HG03095 (cell line): ENCODE results near the gene KNTC1.
"Not testable (repeated sequence)": the region's sequence is repeated elsewhere in the genome, so short reads cannot be mapped to it uniquely, and the experiment has no call there.

Experiments used
- ATAC-seq: cut with Tn5 transposase; IDR thresholded peaks from one replicate; pipeline ENCODE4 v1.9.1; 2021; ENCODE audit warnings: moderate library complexity; ENCODE audit not compliant: unreplicated experiment

Gene KNTC1

DNA sequence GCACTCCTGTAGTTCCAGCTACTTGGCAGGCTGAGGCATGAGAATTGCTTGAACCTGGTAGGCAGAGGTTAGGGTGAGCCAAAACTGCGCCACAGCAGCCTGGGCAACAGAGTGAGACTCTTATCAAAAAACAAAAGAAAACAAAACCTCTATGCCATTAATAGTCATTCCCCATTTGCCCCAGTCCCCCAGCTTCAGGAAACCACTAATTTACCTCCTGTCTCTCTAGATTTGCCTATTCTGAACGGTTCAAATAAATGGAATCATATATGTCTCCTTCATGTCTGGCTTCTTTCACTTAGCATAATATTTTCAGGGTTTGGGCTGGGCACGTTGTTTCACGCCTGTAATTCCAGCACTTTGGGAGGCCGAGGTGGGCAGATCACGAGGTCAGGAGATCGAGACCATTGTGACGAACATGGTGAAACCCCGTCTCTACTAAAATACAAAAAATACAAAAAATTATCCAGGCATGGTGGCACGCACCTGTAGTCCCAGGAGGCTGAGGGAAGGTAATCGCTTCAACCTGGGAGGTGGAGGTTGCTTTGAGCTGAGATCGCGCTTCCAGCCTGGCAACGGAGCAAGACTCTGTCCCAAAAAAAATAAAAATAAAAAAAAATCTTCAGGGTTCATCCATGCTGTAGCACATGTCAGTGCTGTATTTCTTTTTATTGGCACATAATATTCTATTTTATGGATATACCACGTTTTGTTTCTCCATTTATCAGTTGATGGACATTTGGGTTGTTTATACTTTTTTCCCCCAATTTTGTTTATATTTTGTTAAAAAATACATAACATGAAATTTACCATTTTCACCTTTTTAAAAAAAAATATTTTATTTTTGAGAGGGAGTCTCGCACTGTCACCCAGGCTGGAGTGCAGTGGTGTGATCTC is 31.9 kb downstream of the KNTC1 start:
- ATAC-seq = peak; percentile 42

DNA sequence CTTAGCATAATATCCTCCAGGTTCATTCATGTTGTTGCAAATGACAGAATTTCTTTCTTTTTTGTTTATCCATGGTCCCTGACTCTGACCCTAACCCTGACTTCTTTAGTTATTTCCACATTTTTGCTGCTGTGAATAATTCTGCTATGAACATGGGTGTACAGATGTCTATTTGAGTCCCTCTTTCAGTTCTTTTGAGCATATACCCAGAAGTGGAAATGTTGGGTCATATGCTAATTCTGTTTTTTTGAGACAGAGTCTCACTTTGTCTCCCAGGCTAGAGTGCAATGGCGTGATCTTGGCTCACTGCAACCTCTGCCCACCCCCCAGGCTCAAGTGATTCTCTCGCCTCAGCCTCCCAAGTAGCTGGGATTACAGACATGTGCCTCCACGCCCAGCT is 33.1 kb downstream of the KNTC1 start:
- ATAC-seq = no peak

DNA sequence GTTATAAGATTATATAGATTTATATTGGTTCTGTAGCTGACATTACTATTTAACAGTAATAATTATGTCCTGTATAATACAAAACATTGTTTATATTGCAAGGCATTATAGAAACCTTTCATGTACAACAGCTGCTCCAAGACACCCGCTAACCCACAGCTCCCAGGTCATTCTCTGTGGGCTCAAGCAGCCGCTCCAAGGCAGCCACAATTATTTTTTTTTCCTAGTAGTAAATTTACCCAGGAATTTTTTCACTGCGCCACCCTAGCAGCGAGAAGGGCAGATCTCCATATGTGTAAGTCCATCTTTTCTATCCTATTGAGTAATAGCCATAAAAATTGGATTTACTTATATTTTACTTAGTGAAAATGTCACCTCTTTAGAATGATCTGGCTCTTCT is 36.3 kb downstream of the KNTC1 start:
- ATAC-seq = no peak

GRCh38 chr12:122566816-122567215 is 39.8 kb downstream of the KNTC1 start:
- ATAC-seq = not testable (repeated sequence)

GRCh38 chr12:122569288-122569687 is 42.2 kb downstream of the KNTC1 start:
- no peak for ATAC-seq

- not testable (repeated sequence) for ATAC-seq
Observed at GRCh38 chr12:122570006-122570405, 43.0 kb downstream of the KNTC1 start.

DNA sequence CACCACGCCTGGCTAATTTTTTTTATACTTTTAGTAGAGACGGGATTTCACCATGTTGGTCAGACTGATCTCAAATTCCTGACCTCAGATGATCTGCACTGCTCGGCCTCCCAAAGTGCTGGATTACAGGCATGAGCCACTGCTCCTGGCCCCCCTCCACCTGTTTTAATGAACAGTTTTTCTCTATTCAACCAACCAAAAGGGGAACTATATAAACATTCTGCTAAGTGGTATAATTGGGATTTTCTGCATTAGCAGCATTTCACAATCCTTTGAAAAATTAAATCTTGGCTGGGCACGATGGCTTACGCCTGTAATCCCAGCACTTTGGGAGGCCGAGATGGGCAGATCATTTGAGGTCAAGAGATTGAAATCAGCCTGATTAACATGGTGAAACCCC is 44.8 kb downstream of the KNTC1 start:
- no peak for ATAC-seq

DNA sequence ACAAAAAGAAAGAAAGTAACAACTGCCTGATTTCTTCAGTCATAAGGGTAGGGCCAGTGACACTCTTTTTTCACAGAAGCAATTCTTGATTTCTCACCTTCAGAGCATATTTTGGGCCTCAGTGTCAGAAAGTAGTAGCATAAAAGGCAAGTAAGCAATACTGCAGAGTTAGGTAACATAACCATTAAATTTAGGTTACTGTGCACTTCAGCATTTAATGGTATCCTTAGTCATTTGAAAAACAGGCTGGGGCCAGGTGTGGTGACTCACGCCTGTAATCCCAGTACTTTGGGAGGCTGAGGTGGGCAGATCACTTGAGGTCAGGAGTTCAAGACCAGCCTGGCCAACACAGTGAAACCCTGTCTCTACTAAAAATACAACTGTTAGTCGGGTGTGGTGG is 56.2 kb downstream of the KNTC1 start:
- not testable (repeated sequence) for ATAC-seq

DNA sequence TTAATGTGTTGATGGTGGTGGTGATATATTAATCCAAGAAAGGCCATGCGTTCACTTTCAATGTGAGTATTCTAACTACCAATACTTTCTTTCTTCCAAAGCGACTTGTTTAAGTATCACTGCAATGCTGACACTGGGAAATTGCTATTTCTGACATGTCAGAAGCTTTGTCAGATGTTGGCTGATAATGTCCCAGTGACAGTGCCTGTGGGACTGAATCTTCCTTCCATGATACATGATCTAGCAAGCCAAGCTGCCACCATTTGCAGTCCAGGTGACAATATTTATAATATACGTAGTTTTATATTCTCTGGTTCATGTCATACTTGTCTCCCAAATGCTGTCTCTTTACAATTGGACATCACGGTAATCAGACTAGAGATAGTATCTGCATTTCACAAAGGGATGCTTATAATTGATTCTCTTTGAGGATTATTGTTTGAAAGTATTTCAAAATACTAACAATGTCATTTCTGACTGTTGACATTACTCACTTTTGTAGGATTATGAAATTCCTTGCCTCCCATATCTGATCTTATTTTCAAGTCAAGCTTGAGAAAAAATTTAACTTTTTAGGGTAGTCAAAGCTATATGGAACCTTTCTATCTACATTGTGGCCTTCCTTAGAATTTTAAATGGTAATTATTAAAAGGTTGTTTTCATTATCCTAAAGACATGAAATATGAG is 57.3 kb downstream of the KNTC1 start:
- ATAC-seq = no peak

- ATAC-seq = no peak
Observed at GRCh38 chr12:122590990-122591389, 63.9 kb downstream of the KNTC1 start.

DNA sequence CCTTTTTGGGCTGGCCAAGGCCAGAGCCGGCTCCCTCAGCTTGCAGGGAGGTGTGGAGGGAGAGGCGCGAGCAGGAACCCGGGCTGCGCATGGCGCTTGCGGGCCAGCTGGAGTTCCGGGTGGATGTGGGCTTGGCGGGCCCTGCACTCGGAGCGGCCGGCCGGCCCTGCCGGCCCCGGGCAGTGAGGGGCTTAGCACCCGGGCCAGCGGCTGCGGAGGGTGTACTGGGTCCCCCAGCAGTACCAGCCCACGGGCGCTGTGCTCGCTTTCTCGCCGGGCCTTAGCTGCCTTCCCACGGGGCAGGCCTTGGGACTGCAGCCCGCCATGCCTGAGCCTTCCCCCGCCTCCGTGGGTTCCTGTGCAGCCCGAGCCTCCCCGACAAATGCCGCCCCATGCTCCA is 64.9 kb downstream of the KNTC1 start:
- not testable (repeated sequence) for ATAC-seq

DNA sequence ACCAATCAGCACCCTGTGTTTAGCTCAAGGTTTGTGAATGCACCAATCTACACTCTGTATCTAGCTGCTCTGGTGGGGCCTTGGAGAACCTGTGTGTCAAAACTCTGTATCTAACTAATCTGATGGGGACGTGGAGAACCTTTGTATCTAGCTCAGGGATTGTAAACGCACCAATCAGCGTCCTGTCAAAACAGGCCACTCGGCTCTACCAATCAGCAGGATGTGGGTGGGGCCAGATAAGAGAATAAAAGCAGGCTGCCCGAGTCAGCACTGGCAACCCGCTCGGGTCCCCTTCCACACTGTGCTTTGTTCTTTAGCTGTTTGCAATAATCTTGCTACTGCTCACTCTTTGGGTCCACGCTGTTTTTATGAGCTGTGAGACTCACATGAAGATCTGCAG is 65.5 kb downstream of the KNTC1 start:
- not testable (repeated sequence) for ATAC-seq

GRCh38 chr12:122593910-122594309 is 66.9 kb downstream of the KNTC1 start:
- no peak for ATAC-seq

DNA sequence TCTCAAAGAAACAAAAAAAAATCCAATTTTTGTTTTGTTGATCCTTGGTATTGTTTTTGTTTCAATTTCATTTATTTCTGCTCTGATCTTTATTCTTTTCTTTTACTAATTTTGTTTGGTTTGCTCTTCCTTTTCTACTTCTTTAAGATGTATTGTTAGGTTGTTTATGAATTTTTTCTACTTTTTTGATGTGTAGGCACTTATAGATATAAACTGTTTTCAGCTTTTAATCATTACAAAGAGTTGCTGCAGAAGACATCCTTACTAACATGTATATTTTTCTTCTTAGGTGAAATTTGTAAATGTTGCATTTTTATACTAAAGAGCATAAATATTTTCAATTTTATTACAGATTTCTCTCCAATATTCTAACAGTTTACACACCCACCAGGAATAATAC is 69.8 kb downstream of the KNTC1 start:
- ATAC-seq = no peak

DNA sequence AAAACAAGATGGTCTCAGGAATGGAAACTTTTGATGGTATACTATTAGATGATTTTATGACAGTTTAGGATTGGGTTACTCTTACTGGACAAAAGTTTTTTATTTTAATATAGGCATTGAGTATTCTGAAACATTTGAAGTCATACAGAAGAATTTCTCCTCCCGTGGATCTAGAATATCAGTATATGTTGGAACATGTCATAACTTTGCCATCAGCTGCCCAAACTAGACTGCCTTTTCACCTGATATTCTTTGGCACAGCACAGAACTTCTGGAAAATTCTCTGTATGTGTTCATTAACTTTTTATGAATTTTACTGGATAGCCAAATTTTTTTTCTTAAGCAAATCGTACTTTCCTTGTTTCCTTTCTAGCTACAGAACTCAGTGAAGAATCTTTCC is 75.4 kb downstream of the KNTC1 start:
- ATAC-seq = no peak

DNA sequence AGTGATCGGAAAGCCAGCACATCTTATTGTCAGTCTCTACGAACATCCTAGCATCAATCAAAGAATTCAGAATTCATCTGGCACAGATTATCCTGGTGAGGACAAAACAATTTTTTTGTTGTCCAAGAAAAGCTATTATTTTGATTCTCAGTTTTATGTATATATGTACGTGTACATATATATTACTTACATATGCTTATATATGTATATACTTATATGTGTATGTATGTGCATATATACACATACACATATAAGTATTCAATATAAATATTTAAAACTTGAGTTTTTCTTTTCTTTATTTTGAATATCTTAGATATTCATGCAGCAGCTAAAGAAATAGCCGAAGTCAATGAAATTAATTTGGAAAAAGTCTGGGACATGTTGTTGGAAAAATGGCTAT is 77.9 kb downstream of the KNTC1 start:
- ATAC-seq = no peak

- no peak for ATAC-seq
Observed at GRCh38 chr12:122609732-122610131, 82.7 kb downstream of the KNTC1 start.

DNA sequence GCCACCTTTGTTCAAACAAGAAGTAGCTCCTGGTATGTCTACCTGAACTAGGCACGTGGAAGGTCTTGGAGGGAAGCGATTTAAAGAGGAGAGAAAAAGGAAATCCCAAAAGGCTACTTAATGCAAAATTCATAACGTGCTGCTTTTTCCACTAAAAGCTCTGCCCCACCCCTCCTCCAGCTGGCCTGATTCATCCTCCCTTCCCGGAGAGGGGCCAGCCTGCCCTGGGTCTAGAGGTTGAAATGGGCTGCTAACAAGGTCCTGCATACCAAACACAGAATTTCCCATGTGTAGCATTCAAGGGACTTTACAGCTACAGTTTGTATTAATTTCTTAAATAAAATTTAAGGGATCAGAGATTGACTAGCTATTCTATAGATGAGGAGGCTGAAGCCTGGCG is 83.2 kb downstream of the KNTC1 start:
- ATAC-seq = no peak

- no peak for ATAC-seq
Observed at GRCh38 chr12:122610911-122611310, 83.9 kb downstream of the KNTC1 start.

DNA sequence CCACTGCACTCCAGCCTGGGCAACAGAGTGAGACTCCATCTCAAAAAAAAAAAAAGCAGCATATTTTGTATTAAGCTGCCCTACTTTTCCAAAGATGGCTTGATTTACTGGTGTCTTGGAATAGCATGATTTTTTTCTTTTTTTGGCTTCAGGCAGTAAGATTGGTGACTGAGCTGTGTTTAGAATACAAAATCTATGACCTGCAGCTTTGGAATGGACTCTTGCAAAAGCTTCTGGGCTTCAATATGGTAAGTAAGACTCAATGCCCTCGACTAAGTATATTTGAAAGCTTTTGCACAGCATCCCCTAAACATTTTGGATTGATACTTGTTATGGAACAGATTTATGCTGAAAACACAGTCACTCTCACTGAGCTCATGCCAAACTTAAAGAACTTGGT is 87.8 kb downstream of the KNTC1 start:
- no peak for ATAC-seq

DNA sequence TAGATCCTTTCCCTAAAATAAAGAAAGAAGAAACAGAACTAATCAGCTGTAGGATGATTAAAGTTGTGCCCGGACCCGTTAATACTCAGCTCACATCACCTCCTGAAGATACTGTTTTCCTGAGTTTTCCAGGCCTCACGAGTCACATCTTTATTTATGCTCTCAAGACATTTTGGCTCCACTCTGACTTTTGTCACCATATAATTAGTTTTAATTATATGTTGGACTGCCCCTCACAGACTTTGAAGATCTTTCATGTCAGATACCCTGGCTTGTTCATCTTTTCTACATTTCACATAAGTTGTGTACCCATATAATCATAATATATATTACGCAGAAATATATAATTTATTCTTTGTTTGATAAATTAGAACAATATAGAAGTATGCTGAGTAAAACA is 88.7 kb downstream of the KNTC1 start:
- no peak for ATAC-seq

DNA sequence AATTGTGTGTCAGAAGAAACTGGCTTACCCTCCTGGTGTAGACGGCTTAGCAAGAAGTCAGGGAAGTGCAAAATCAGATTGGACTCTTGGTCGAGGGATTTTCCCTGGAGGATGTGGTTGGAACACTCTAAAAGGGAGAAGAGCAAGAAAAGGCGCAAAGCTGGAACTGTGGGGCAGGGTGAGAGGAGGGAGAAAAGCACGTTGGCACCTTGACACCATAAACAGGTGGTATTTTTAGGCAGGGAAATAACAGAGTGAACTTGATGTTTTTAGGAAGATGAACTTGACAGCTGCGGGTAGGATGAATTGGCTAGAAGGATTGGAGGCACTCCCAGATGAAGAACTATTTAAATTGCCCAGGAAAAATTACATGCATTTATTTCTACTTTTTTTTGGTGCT is 108.4 kb downstream of the KNTC1 start:
- no peak for ATAC-seq
